HG03520 (cell line): ENCODE results near the gene TAGLN3.
A peak's percentile ranks its signal among the peaks of the same experiment; 100 is the strongest.

Experiments used
- ATAC-seq: cut with Tn5 transposase; IDR thresholded peaks from one replicate; pipeline ENCODE4 v1.9.1; 2021; ENCODE audit warnings: mild to moderate bottlenecking, moderate library complexity; ENCODE audit not compliant: unreplicated experiment

TAGLN3 gene

DNA sequence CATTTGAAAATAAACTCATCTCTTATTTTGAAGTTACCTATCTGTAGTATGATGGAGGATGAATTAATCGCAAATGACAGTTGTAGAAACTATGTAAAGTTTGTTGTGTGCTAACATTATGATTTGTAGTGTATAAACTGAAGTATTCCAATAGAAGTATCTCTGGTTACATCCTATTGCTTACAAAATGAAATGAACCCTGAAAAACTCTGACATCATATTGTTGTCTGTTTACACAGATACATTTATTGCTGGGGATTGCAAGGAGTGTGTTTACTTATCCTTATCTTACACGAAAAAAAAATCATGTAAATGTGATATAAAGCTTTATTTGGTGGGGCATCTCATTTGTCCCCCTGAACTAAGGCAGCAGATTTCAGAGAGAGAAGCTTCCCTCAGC, 22.5 kb upstream of the TAGLN3 start:
- no peak for ATAC-seq

DNA sequence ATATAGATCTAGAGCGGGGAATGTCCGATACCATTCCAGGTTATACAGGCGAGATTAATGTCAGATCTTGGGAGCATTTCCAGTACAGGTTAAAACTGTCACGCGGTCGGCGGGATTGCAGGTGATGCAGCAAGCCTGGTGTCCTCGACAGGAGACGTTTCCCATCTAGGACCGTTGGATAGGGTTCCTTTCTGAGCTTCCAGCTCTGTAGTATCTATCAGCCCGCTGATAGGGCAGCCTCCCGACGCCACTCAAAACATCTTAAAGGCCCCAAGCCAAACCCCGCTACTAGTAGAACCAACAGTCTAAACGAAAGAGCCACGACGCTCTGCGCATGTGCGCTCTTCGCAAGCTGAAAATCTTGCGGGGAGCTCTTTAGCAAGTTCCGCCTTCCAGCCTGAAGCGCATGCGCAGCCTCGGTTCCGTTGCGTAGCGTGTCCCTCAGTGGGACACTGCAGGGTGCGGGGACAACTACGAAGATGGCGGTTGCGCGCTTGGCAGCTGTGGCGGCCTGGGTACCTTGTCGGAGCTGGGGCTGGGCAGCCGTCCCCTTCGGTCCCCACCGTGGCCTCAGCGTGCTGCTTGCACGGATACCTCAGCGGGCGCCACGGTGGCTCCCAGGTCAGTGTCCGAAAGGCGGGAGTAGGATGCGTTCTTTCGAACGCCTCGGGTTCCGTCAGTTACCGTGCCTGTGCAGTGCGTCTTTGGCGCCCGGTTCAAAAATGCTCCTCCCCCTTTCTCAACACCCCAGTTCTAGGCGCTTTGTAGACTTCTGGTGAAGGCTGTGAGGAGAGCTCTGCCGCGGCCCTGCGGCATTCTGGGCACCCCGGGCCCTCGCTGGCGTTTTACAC, 19.9 kb upstream of the TAGLN3 start, which contains the start of gene ABHD10:
Gene ABHD10, plus strand, starts transcription at position 444 of the 851 bp plus-strand sequence. Its CDS starts 36 bp downstream, at position 480.
- peak; percentile 87 for ATAC-seq

DNA sequence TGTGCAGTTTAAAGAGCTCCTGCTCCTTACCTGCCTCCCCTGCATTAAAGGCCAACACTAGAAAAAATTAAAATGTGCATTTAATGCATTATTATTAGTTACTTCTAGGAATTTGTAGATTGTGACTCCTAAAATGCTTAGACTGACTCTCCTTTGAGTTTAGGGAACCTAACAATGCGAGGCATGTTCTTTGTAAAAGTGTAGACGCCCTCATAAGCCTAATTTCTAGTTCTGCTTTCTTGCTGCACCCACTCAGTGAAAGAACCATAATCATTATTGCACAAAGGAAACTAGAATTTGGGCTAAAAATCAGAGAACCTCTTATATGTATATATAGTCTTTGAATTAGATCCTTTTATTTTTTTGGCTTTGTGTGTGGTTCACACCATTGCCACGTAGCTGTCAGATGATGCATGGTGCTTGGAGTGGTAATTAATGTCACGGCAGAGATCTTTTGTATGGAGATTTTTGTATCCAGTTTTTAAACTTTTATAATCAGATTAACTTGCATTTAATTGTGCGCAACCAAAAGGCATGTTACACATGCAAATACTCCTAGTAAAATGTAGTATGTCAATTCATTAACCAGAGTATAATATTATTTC, 19.2 kb upstream of the TAGLN3 start:
- peak; percentile 47 for ATAC-seq

DNA sequence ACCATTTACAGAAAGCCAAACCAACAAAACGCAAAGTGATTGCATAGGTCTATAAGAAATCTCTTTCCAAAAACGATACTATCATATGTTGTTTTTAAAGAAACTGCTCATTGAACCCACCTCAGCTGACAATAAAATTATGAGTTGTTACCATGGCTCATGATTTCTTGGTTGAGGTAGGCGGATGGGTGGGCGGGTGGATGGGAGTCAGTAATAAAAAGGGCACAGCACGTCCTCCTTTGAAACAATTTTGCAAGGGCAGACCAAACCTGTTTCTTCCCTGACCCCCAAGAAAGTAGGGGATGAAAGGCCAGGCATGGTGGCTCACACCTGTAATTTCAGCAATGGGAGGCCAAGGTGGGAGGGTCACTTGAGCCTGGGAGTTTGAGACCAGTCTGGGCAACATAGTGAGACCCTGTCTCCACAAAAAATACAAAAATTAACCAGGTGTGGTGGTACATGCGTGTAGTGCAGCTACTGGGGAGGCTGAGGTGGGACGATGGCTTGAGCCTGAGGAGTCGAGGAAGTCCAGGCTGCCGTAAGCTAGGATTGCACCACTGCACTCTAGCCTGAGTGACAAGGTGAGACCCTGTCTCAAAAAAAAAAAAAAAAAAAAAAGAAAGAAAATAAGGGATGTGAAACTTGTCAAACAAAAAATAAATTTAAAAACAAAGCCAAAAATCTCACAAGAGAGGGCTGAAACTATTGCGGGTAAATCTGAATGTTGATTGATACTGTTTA, 17.8 kb upstream of the TAGLN3 start:
- no peak for ATAC-seq

DNA sequence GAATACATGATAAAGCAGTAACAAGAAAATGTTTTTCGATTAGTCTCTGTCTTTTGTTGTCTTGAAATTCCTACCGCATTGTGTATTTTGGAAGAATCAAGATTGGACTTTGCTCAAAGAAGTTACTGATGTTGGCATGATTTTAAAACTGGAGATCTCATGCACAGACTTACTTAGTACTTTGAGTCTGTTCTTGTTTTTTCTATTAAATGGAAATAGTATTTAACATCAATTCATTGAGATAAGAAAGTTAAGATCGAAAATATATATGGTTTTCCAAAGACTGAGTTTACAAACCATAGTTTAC, 17.3 kb upstream of the TAGLN3 start:
- ATAC-seq: no peak

DNA sequence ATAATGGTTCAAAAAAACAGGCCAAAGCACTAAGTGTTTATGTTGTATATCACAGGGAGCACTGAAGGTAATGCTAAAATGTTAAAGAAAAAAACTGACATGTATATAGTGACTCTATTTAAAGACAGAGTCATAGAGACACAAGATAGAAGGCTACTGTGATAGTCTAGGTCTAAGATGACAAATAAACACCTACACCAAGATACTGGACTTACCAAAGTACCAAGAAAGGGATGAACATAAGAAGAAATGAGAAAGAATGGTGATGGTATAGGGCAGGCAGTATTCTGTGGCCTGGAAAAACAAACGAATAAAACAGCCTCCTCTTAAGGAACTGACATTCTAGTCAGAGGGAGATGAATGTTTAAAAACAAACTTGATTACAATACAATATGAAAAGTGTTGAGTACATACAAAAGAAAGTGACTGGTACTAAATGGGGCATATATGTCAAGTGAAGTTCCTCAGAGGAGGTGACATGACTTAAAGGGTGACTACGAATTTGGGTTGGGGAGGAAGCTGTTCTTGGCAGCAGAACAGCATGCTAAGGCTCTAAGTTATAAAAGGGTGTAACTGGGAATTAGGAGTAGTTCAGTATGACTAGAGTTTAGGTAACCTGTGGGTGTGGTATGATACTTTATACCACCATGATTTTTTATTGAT, 14.0 kb upstream of the TAGLN3 start:
- ATAC-seq: no peak

DNA sequence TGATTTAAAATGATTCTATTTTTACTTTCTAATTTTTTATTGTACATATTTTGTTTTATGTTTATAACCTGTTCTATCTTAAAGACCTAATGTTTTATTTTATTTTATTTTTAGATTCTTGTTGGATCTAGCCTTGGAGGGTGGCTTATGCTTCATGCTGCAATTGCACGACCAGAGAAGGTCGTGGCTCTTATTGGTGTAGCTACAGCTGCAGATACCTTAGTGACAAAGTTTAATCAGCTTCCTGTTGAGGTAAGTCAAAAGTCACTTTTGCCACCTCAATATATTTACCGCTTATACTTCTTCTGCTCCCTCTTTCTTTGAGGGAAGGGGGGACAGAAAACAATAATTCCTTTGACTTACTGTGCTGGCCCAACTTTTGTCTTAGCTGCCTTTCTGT, 11.9 kb upstream of the TAGLN3 start:
- ATAC-seq: no peak

DNA sequence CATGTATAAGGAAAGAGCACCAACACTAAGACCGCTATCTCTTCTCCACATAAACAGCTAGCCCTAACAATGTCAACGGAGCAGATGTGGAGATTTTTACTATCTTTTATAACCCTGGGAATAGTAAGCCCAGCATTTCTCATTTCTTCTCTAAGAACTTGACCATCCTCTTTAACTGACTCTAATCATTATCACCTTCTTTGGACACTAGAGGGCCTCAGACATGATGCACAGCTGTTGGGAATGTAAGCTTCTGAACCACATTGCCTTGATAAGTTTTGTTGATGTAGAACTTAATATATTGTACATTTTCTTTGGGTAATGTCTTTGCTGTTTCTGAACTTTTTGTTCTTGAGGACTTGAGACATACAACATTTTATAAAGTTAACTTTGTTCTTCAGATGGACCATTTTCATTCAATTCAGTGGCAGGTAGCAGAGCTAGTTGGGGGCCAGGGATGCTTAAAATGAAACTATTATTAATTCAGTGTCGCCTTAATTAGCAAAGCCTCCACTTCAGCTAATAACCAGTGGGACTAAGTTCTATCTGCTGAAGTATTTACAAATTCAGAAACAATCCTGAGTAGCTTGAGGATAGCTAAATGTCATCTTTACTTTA, 9.6 kb upstream of the TAGLN3 start:
- peak; percentile 93 for ATAC-seq

DNA sequence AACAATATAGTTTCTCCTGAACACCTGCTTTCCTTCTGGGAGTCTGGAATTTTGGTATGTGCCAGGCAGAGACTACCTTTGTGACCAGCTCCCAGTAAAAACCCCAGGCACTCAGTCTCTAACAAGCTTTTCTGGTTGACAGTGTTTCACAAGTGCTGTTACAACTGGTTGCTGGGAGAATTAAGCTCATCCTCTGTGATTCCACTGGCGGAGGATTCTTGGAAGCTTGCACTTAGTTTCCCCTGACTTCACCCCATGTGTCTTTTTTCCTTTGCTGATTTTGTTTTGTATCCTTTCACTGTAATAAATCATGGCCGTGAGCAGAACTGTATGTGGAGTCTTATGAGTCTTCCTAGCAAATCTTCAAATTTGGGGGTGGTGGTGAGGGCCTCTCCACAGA, 5.7 kb upstream of the TAGLN3 start:
- ATAC-seq: no peak

DNA sequence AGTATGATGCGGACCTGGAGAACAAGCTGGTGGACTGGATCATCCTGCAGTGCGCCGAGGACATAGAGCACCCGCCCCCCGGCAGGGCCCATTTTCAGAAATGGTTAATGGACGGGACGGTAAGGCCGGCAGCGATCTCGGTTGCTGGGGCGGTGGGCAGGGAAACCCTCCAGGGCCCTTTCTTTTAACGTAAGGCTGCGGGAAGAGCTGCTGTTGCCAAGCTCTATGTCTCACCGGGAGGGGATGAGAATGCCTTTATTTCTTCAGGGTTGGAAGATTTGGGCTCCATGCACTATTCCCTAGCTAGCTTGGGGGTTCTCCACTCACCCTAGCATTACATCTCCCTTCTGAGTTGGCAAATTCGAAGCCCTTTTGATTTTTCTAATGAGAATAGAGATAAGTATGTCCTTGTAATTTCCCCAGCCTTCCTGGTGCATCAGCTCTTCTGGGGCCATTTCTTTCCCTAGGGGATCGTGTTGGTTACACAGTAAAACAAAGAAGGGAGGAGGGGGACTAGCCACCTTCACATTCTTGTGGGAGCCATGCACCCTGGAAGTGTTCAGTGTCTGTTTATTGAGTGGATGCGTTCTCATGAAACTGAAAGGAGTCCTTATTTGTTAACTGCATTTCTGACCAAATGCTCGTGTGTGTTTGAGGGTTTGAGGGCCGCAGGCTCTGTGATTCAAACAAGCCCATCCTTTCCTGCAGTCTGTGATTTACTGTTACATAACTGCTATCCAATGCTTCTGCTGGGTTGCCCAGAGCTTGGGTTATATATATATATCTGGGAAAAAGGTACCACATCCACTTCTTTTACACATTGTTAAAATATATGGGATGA, 982 bp downstream of the TAGLN3 start:
- ATAC-seq: no peak

DNA sequence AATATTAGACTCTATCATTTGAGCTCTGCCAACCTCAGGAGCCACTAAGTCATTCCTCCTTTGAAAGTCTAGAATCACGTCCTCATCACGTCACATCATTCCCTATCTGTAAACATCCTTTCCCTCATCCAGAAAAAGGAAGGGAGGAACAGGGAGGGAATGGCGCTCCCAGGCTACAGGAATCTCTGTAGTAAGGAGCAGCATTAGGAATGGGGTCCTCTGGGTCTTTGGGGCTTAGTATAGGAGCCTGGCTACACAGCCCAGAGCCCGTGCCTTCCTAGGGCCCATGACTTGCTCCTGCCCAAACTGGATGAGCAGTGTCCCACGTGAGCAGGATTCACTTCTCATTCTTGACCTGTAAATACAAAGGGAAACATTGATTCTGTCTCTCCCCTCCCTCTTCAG, 1.6 kb downstream of the TAGLN3 start:
- no peak for ATAC-seq

DNA sequence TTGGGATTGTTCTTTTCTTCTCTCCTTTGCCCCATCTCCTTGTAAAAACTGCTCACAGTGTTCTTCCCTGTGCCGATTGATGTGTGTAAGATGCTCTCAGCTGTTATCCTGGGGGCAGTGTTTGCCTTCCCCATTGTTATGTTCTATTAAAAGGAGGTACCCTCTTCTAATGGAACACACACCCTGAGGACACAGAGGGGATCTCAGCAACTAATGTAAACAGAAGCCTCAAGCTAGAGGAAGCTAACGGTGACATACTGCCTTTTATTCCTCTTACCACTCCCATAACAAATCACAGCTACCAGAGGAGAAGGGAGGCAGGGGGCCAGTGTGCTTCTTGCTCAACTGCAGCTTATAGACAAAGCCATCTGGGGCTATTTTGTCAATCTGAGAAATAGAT, 2.2 kb downstream of the TAGLN3 start:
- no peak for ATAC-seq

DNA sequence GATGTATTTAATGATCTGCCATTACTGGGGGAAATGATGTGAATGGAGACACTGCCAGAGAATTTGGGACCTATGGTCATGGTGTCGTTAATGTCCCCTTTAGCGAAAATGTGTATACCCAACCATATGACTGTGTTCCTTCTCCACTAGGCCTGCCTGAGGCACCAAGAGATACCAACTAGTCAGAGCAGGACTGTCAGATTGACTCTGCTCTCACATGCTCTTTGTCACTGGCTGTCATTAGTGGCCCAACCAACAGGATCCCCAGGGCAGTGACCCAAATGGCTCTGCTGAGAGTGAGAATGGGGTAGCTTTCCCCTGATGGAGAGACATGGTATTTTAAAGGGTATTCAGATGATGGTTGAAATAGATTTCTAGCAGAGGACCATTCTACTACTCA, 2.8 kb downstream of the TAGLN3 start:
- ATAC-seq: no peak

DNA sequence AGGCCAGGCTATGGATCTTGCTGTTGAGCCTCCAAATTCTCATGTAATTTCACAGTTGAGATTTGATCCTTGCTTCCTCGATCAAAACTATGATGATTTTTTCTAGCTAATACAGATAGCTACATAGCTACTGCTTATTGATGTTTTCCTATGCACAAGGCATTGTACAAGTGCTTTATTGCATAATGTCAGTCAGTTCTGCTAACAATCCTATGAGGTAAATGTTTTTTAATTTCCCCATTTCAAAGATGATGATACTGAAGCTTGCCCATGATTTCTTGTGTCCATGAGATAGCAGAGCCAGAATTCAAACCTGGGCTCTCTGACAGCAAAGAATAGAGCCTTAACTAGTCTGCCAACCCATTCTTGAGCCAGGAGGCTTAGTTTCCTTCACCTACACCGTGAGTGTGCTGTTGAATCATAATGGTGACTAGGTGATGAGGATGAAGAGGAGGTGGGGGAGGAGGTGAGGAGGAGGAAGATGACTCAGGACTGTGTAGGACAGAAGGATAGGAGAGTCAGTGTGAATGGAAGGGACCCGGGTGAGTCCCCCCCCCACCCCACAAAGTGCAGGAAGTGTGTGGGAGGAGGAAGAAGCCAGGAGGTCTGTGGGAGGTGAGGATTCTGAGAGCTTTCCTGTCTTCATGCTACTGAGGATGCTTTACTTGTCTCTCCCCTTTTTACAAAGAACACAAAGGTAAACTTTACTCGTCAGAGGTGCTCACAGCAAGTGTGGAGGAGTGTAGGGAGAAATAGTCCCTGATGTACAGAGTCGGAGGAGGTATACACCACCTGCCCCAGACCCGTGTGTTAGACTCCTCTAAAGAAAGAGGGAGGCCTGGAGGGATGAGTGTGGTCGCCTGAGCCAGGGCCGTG, 3.6 kb downstream of the TAGLN3 start:
- no peak for ATAC-seq

DNA sequence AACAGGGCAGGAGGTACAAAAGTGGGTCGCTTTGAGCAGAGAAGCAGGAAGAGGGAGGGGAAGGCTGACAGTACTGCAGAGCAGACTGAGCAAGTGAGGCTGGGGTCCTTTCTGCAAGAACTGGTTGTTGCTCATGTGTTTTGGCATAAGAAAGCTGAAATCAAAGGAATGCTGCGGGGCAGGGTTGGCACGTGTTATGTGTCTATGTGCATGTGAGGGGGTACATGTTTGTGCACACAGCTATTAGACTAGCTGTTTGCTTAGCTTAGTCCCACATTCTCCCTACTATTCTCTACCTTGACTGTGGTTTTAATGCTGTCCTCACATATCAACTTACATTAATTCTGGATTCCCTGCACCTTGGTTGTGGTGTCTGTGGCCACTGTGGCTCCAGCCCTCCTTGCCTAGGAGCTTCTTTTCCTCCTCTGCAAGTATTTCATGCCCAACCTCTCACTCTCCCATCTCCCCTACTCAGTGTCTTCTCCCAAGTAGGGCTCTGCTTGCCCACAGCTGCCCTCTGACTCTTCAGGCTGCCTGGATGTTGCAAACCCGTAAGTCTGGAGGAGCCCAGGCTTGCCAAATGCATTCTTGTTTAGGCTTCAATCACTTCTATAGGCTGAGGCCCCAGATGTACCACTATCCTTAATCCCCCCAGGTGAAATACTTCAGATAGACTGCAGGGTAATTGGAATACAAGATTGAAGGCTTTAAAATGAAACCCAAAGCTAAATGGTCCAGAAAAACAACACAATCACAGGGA, 4.8 kb downstream of the TAGLN3 start:
- no peak for ATAC-seq

DNA sequence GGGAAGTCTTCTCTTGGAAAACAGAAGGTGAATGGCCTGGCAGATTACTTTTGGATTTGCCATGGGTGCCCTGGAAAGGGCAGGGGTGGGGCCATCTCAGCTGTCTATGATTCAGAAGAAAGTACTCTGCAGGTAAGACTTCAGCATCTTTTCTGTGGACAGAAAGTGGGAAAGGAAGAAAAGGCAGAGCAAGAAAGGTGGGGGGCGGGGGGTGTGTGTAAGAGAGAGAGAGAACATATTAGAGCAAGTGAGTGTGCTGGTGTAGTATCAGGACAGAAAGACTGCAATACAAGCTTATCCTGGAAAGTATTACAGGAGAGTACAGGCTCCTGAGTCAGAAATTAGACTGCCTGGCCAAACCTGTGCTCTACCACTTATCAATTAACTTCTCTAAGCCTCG, 5.5 kb downstream of the TAGLN3 start:
- no peak for ATAC-seq

DNA sequence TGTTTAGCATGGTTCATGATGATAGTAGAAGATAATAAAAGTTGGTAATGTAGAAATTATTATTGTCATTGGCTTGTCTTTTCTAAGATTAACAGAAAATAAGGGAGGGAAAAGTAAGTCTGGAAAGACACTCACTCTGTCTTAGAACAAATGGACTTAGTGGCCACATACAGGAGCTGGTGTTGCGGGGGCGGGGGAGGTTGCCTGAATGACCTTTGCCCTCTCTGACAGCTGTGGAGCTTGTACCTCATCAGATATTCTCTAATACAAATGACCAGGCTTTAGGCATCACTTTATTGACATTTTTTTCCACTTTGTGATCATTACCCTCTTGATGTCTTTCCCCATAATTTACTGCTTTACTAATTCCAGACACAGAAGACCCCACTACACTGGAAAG, 5.9 kb downstream of the TAGLN3 start:
- no peak for ATAC-seq

DNA sequence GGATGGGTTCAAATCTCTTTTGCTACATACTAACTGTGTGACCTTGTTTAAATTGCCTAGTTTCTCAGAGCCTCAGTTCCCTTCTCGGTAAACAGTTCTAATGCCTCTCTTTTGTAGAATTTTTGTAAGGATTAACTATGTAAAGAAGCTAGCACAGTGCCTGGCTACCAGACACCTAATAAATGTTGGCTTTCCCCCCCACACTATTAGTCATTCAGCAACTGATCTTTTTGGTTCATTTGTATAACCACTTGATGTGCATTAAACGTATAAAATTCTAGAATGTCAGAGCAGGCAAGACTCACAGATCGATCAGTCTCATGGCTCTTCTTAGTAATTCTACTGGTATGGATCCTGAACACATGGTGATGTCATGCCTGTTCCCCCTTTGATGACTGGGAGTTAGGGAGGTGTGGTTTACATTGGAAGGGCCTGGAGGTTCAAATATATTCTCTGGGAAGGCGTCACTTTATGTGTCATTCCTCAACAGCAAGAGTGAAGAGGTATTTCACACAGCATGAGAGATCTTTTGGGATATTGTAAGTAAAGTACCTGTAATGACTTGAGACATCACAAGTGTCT, 6.5 kb downstream of the TAGLN3 start:
- no peak for ATAC-seq
